GM12872 (cell line): Measurements from ENCODE around the gene SCGB3A1.

Source experiments
- CTCF ChIP-seq: IDR thresholded peaks from 3 replicates; pipeline ENCODE4 v1.5.1; 2011; ENCODE audit warnings: low read depth, mild to moderate bottlenecking, low read length, moderate library complexity; ENCODE audit not compliant: insufficient read depth

Gene SCGB3A1

GRCh38 chr5:180591311-180591887 lies at the start of gene SCGB3A1:
TSS of gene SCGB3A1 (minus strand) at chr5:180591499. CDS start at chr5:180591462, 37 bp downstream.
- TF ChIP-seq CTCF: no peak

- no peak for TF ChIP-seq CTCF
Observed at GRCh38 chr5:180640611-180640860, 49.2 kb upstream of the SCGB3A1 start.

GRCh38 chr5:180639741-180640610 lies 48.7 kb upstream of the SCGB3A1 start:
- no peak for TF ChIP-seq CTCF

- no peak for TF ChIP-seq CTCF
Observed at GRCh38 chr5:180639287-180639686, 48.0 kb upstream of the SCGB3A1 start.

- TF ChIP-seq CTCF: no peak
Observed at GRCh38 chr5:180637962-180638680, 46.8 kb upstream of the SCGB3A1 start.

- no peak for TF ChIP-seq CTCF
Observed at GRCh38 chr5:180636403-180637075, 45.2 kb upstream of the SCGB3A1 start.

- no peak for TF ChIP-seq CTCF
Observed at GRCh38 chr5:180636016-180636402, 44.7 kb upstream of the SCGB3A1 start.
